Mammary epithelial cell (primary cell): Measurements from ENCODE around the gene C19orf44.

Source experiments
- CTCF ChIP-seq, 2 donors: IDR thresholded peaks in 1 of 2; conservative IDR thresholded peaks in 1 of 2; 2 replicates each; pipeline ENCODE4 v1.5.1; 2011 to 2012; ENCODE audit warnings: inconsistent platforms in 2 of 2, low read length in 2 of 2, mild to moderate bottlenecking in 2 of 2, control low read depth in 1 of 2, low read depth in 1 of 2; ENCODE audit not compliant: insufficient read depth in 1 of 2; ENCODE audit errors: extremely low read depth in 1 of 2
- EZH2 ChIP-seq: IDR thresholded peaks from 2 replicates; pipeline ENCODE4 v1.6.1; 2012; ENCODE audit warnings: low read length, inconsistent platforms, borderline replicate concordance

- TF ChIP-seq CTCF (conservative IDR thresholded peaks at IDR 0.05 in 1 of 2, IDR thresholded peaks at IDR 0.05 in 1 of 2; ENCODE audit: extremely low read depth in 1 of 2, insufficient read depth in 1 of 2, low read depth in 1 of 2, low read length in 2 of 2) (no peak), EZH2 (no peak)
These were observed 38.8 kb upstream of the C19orf44 start for GRCh38 chr19:16457195-16457953.
